GM21447 (cell line): ENCODE results near the gene CLIC5.
"Not testable (repeated sequence)": the region's sequence is repeated elsewhere in the genome, so short reads cannot be mapped to it uniquely, and the experiment has no call there.

Experiments used
- ATAC-seq: cut with Tn5 transposase; IDR thresholded peaks from one replicate; pipeline ENCODE4 v1.9.1; 2021; ENCODE audit not compliant: unreplicated experiment

The CLIC5 gene

GRCh38 chr6:45929421-45930361 lies 86.0 kb downstream of the CLIC5 start:
- no peak for ATAC-seq

- no peak for ATAC-seq
Measured at GRCh38 chr6:45928721-45929305, 86.8 kb downstream of the CLIC5 start.

- no peak for ATAC-seq
Measured at GRCh38 chr6:45927421-45928320, 88.0 kb downstream of the CLIC5 start.

- ATAC-seq: not testable (repeated sequence)
Measured at GRCh38 chr6:45926423-45926822, 89.2 kb downstream of the CLIC5 start.

GRCh38 chr6:45924763-45925342 lies 90.8 kb downstream of the CLIC5 start:
- ATAC-seq: no peak

GRCh38 chr6:45923831-45924391 lies 91.7 kb downstream of the CLIC5 start:
- peak; percentile 50 for ATAC-seq

GRCh38 chr6:45922728-45923351 lies 92.8 kb downstream of the CLIC5 start:
- ATAC-seq: no peak

- ATAC-seq: no peak
Measured at GRCh38 chr6:45921691-45922281, 93.9 kb downstream of the CLIC5 start.

- ATAC-seq: peak; percentile 50
Measured at GRCh38 chr6:45920819-45921511, 94.7 kb downstream of the CLIC5 start.

GRCh38 chr6:45917439-45917838 lies 98.2 kb downstream of the CLIC5 start:
- no peak for ATAC-seq

- no peak for ATAC-seq
Measured at GRCh38 chr6:45916692-45917091, 99.0 kb downstream of the CLIC5 start.

- no peak for ATAC-seq
Measured at GRCh38 chr6:45915780-45916468, 99.7 kb downstream of the CLIC5 start.

- ATAC-seq: no peak
Measured at GRCh38 chr6:45911691-45912090, 104.0 kb downstream of the CLIC5 start.

GRCh38 chr6:45903959-45904358 lies 111.7 kb downstream of the CLIC5 start:
- no peak for ATAC-seq

- no peak for ATAC-seq
Measured at GRCh38 chr6:45902984-45903383, 112.7 kb downstream of the CLIC5 start.

GRCh38 chr6:45901767-45902650 lies 113.7 kb downstream of the CLIC5 start:
- ATAC-seq: no peak
